GM12801 (cell line): ENCODE data around the gene PAX5.

Experiments
- TF ChIP-seq, protein P1 (sequence below): IDR thresholded peaks from one replicate; pipeline ENCODE4 v1.5.1; 2011; ENCODE audit warnings: control low read depth; ENCODE audit not compliant: insufficient read length; ENCODE audit errors: extremely low read depth

PAX5 gene

DNA sequence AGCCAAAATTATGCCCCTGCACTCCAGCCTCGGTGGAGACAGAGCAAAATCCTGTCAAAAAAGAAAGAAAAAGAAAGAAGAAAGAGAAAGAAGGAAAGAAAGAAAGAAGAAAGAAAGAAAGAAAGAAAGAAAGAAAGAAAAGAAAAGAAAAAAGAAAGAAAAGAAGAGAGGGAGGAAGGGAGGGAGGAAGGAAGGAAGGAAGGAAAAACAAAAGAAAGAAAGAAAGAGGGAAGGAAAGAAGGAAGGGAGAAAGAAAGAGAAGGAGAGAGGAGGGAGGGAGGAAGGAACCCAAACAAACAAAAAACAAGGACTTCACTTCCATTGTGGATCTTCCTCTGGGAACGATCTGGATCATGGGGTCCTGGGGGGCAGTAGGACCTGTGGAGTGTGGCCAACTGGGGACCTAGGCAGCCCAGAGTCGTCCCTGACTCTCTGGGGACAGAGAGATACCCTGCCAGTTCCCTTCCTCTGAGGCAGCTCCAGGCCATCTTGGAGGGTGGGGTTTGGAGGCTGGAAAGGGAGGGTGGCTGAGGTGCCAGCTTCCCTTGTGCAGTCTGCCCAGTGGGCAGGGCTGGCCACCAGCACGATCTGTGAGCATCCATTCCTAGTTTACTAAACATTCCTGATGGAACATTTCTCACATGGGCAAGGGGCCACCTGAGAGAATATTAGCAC, 216.8 kb downstream of the PAX5 start:
- TF ChIP-seq, protein P1, sequence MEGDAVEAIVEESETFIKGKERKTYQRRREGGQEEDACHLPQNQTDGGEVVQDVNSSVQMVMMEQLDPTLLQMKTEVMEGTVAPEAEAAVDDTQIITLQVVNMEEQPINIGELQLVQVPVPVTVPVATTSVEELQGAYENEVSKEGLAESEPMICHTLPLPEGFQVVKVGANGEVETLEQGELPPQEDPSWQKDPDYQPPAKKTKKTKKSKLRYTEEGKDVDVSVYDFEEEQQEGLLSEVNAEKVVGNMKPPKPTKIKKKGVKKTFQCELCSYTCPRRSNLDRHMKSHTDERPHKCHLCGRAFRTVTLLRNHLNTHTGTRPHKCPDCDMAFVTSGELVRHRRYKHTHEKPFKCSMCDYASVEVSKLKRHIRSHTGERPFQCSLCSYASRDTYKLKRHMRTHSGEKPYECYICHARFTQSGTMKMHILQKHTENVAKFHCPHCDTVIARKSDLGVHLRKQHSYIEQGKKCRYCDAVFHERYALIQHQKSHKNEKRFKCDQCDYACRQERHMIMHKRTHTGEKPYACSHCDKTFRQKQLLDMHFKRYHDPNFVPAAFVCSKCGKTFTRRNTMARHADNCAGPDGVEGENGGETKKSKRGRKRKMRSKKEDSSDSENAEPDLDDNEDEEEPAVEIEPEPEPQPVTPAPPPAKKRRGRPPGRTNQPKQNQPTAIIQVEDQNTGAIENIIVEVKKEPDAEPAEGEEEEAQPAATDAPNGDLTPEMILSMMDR: no peak

DNA sequence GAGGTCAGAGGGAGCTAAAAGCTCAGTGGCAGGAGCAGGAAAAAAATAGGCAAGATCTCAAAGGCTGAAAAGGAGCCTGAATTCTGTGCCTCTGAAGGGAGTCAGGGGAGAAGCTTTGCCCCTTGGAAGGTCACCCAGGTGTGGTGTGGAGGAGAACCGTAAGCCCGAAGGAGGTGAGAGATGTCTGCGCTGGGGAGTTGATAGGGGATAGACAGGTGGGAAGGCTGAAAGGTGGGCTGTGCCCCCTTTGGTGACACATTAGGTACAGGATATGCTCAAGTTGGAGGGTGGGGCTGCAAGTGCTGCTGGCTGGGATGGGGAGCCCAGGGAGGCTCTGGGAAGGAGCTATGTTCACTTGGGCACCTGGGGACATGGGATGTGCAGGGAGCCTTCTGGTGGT, 217.7 kb downstream of the PAX5 start:
- TF ChIP-seq, protein P1: no peak

DNA sequence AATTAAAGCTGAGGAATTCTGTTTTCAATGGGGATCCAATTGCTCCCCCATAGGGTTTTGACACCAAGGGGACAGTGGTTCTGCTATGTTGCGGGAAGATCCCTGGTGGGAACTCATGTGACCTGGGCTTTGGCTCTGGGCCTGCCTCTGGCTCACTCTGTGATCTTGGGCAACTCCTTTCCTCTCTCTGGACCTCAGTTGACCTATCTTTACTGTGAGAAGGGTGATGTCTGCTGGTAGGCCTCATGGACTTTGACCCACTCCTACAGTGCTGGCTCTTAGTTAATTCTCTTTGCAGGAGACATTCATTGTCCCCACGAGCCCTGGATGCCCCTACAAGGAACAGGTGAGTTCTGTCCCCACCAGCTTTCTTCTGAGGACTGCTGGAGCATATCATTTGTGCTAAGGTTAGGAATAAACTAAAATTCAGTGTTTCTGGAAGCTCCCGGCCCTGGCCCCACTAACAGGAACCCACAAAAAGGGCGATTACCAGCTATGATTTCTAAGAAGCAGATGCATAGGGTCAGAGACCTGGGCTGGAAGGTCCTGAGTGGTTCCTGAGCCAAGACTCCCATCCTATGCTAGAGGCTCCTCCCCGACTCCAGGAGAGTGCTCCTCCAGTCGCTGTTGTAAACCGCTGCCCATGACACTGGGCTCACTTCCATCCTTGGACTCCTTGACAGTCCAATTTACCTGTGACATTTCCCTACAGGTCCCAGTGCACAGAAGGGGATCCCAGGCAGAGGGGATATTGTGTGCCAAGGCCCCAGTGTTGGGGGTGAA, 218.3 kb downstream of the PAX5 start:
- TF ChIP-seq, protein P1: no peak

DNA sequence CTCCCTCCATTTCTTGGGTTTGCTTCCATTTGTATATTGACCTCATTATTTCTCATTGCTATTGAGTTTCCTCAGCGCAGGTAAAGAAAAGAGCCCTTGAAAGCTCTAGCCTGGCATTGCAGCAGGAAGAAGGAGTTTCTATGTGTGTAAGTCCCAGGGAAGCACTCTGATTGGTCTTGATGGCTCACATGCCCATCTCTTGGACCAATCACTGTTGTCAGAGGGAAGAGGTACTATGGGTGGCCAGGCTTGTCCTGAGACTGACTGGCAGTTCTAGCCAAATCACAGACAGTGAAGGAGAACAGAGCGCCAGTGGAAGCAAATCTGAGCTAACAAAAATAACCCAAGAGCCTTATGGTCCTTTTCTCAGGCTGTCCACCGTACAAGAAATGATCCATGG, 219.0 kb downstream of the PAX5 start:
- TF ChIP-seq, protein P1: no peak

DNA sequence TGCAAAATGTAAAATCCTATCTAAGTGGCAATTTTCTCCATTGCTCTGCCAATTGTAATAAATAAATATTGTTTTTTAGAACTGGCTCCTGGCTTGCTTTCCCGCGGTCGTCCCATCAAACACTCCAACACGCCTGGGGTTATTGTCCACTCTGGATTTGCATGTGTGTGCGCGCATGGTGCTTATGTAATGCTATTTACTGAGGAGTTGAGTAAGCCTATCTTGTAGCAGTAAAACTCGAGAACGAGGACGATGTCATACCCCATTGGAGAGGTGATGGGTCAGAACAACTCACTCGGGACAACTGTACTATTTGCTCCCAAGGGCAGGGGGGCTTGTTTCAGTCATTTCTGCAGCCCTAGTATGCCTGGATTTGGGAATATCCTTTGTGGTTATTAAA, 220.9 kb downstream of the PAX5 start:
- TF ChIP-seq, protein P1: no peak

DNA sequence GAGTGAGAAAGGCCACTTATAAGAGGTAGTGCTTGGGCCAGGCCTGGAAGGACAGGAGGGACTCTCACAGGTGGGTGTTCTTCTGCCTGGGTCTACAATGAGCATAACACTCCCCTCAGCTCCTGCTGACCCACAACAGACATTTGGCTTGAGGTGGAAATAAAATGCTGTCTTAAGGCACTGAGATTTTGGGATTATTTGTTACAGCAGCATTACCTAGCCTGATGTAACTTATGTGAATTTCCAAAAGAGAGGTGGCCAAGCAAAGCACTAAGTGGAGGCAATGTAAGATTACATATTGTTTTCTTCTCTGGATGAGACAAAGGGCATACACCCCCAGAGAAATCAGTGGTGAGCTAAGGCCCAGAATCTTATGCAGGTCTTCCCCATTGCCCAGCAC, 221.5 kb downstream of the PAX5 start:
- TF ChIP-seq, protein P1: no peak

DNA sequence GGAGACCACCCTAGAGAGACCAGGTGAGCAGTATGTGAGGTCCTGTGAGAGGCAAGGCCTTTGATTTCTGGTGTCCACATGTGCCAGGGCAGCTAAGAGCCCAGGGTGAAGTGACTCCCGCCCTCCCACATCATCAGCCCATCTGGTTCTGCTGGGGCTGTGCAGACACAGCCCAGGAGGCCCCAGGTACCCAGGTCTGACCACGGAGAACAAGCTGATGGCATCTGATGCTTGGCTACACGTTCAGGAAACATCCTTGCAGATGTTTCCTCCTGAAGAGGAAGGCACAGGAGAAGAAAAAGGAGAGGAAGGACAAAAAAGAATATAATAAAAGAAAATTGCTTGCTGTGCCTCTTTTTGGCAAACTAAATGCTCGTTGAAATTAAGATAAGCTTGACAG, 225.8 kb downstream of the PAX5 start:
- TF ChIP-seq, protein P1: no peak
